Ovary (tissue), 3 donors: ENCODE measurements around the gene PATJ.

Experiments
- POLR2A ChIP-seq: fragments of 450-650 bp; IDR thresholded peaks from one replicate; pipeline ENCODE4 v1.6.1; 2017; ENCODE audit warnings: antibody characterized with exemption, mild to moderate bottlenecking, moderate library complexity
- TF ChIP-seq, protein P1 (sequence below), 3 donors: fragments of 450-650 bp in 2 of 3; fragments of 200-600 bp in 1 of 3; IDR thresholded peaks; one replicate each; pipeline versions ENCODE4 v1.5.1 to v1.8.0; 2016 to 2022; ENCODE audit warnings: antibody characterized with exemption in 3 of 3, mild to moderate bottlenecking in 1 of 3
- donor health status: DM: no; HTN: no; CAD: no.

DNA sequence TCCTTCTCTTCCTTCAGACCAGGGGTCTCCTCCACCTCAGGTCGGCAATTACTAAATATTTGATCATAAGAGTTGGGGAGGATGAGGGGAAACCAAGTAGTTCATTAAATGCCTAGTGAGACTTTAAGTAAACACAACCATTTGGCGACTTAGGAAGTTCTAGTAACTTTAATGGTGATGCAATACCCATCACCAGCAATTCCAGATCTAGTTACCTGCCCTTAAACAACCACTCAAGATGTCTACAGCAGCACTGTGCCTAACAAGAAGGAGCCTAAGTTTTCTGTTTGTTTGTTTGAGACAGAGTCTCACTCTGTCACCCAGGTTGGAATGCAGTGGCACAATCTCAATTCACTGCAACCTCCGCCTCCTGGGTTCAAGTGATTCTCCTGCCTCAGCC is 395.7 kb downstream of the PATJ start:
- TF ChIP-seq, protein P1, sequence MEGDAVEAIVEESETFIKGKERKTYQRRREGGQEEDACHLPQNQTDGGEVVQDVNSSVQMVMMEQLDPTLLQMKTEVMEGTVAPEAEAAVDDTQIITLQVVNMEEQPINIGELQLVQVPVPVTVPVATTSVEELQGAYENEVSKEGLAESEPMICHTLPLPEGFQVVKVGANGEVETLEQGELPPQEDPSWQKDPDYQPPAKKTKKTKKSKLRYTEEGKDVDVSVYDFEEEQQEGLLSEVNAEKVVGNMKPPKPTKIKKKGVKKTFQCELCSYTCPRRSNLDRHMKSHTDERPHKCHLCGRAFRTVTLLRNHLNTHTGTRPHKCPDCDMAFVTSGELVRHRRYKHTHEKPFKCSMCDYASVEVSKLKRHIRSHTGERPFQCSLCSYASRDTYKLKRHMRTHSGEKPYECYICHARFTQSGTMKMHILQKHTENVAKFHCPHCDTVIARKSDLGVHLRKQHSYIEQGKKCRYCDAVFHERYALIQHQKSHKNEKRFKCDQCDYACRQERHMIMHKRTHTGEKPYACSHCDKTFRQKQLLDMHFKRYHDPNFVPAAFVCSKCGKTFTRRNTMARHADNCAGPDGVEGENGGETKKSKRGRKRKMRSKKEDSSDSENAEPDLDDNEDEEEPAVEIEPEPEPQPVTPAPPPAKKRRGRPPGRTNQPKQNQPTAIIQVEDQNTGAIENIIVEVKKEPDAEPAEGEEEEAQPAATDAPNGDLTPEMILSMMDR (IDR thresholded peaks at IDR 0.05): no peak
- no peak for TF ChIP-seq POLR2A
